Stimulated activated CD4-positive, alpha-beta T cell treated with anti-CD3 and anti-CD28 coated beads, Interleukin-12 subunit alpha, Interleukin-12 subunit beta, amount 100 ng/mL, for 24 hours (primary cell): ENCODE data around the gene SCNM1.
A peak's percentile ranks its signal among the peaks of the same experiment; 100 is the strongest.
"Not testable (repeated sequence)": the region's sequence is repeated elsewhere in the genome, so short reads cannot be mapped to it uniquely, and the experiment has no call there.

Experiments
- DNase-seq, 2 experiments: peaks; one replicate each; pipeline ENCODE4 v3.0.0-alpha.2; 2020; ENCODE audit warnings: low read depth in 2 of 2

Gene SCNM1

GRCh38 chr1:151193304-151193703 is 27.4 kb downstream of the SCNM1 start:
- no peak for DNase-seq

DNA sequence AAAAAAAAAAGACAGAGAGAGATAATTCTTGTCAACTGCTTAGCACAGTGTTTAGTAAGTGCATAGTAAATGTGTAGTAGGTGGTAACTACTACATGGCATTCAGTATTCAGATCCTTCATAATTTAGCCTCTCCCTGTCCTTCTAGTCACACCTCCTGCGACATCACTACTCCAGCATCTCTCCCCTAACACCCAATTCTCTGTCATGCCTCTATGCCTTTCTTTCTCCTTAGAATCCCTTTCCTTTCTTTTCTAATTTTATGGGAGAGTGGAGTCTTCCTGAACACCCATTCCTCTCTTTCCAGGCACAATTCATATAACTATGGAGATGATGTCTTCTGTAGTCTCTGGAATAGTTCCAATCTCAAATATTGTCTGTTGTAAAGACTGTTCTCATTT is 27.9 kb downstream of the SCNM1 start:
- DNase-seq = no peak

DNA sequence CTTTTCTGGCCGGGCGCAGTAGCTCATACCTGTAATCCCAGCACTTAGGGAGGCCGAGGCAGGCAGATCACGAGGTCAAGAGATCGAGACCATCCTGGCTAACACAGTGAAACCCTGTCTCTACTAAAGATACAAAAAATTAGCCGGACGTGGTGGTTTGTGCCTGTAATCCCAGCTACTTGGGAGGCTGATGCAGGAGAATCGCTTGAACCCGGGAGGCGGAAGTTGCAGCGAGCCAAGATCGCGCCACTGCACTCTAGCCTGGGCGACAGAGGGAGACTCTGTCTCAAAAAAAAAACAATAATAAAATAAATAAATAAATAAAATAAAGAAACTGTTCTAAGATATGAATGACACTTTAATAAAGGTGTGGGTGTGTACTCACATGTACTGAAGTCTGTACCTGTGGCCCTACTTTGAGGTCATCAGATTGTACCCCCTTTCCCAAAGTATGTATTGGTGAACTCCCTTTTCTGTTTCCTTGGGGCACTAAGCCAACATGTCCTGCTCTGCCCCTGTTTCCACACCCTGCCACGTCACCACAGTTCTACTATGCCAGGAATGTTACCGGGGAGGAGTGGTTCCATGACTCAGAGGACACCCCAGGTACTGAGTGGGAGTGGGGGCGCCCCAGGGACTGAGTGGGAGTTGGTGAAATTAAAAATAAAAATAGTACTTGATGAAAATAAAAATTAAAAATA is 29.1 kb downstream of the SCNM1 start:
- not testable (repeated sequence) for DNase-seq

DNA sequence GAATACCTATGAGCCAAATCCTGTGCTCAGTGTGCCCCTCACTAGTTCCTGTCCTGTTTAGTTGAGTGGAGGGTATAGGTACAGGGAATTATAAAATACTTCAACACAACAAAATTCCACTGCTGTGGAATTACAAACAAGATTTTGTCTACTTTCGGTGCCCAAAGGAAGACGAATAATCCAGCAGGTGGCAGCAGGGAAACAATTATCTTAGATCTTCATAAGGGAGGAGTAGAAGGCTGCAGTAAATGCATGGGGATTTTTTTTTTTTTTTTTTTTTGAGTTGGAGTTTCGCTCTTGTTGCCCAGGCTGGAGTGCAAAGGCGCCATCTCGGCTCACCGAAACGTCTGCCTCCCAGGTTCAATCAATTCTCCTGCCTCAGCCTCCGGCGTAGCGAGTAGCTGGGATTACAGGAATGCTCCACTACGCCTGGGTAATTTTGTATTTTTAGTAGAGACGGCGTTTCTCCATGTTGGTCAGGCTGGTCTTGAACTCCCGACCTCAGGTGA is 30.4 kb downstream of the SCNM1 start:
- DNase-seq = peak in 1 of 2 experiments; percentile 48

DNA sequence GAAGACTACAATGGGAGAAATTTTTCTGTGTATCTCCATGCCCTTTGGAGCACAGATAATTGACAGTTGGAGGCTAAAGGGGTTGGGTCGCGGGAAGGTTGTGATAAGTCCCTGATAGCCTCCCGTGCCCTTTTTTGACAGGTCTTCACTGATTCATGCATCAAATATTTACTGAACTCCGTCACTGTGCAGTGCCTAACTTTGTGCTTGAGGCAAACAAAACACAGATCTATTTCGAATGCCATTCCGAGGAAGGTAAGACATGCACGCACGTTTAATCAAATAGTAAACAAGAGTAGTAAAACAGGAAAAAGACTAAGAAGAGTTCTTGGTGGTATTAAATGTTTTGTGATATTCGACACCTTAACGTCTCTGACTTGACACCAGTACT is 31.9 kb downstream of the SCNM1 start:
- DNase-seq = no peak

GRCh38 chr1:151198254-151199127 is 32.5 kb downstream of the SCNM1 start, which contains the start of gene PIP5K1A:
Gene PIP5K1A (plus strand): TSS chr1:151198552. CDS start chr1:151198997, 445 bp downstream.
- DNase-seq = peak; percentile 94 to 99

DNA sequence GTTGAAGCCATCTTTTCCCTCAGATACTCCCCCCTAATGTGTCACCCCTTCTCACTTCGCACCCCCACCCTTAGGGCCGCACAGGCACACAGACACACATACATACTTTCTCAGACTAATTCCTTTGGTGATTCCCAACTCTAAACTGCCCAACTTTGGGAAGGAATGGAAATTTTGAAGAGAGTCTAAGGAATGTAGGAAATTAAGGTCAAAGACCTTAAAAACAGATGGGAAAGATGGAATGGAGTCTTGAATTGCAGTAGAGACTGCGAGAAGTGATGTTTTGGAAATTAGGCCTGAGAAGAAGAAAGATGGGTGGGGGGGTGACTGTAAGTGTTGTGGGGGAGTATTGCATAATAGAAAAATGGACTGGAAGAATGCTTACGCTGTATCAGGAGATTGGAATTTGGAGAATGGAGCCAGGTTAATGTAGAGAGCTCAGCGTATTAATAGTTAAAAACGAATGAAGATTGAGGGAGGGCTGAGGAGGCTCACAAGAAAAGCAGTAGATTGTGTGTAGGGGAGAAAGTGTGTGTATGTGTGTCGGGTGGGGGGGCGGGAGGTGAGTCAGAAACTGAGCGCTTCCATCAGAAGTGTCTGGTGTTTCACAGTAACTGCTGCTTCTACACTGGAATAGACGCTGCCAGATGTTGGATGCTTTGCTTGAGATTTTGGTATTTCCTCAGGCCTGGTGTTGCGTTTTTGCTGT is 34.1 kb downstream of the SCNM1 start:
- DNase-seq = no peak

DNA sequence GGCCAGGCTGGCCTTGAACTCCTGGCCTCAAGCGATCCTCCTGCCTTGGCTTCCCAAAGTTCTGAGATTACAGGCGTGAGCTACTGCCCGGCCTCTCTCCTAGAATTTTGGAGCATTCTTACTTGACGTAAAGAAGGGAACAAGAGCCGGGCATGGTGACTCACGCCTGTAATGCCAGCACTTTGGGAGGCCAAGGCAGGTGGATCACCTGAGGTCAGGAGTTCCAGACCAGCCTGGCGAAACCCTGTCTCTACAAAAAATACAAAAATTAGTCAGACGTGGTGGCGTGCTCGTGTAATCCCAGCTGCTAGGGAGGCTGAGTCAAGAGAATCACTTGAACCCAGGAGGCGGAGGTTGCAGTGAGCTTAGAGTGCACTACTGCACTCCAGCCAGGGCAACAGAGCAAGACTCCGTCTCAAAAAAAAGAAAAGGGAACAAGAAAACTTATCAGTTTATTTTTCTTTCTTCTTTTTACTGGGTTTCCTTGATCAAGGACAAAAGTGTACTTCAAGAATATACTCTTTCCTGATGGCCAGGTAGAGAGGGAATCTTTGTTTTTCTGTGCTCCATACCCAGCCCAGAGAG is 39.5 kb downstream of the SCNM1 start:
- DNase-seq = not testable (repeated sequence)

GRCh38 chr1:151210830-151211229 is 44.9 kb downstream of the SCNM1 start:
- DNase-seq = no peak

- no peak for DNase-seq
Observed at GRCh38 chr1:151211972-151212705, 46.2 kb downstream of the SCNM1 start.

- no peak for DNase-seq
Observed at GRCh38 chr1:151213560-151213959, 47.6 kb downstream of the SCNM1 start.
